DMS53 (cell line): ENCODE results near the gene PLLP.
"Not testable (repeated sequence)": the region's sequence is repeated elsewhere in the genome, so short reads cannot be mapped to it uniquely, and the experiment has no call there.

ENCODE experiments used
- DNase-seq: peaks from one replicate; lab custom pipeline; 2025; lab: John Stamatoyannopoulos, UW

The PLLP gene

DNA sequence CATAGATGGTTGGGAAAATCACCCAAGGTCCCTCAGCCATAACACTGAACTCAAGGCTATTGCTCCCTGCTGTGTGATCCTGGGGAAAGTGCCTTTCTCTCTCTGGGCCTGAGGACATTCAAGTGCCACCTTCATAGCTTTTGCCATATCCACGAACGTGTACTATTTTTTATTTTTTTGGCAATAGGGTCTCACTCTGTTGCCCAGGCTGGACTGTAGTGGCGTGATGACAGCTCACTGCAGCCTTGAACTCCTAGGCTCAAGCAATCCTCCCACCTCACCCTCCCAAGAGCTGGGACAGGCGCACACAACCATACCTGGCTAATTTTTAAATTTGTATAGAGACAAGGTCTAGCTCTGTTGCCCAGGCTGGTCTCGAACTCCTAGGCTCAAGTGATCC is 10.6 kb downstream of the PLLP start:
- no peak for DNase-seq

DNA sequence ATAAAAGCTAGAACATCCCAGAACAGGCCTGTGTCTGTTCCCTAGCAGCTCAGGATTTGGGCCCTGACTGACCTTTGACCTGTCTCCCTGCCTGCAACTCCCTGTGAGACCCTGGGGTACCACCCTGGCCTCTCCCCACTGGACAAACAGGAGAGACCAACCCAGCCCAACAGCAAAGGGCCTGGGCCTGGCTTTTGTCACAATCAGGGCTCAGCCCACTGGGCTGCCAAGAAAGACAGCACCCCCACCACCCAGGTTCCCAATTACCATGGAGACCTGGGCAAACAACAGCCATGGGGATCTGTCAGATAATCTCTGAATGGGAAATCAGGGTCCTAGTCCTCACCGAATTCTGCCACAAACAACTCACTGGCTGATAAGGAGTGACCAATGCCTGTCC is 11.1 kb downstream of the PLLP start:
- no peak for DNase-seq

DNA sequence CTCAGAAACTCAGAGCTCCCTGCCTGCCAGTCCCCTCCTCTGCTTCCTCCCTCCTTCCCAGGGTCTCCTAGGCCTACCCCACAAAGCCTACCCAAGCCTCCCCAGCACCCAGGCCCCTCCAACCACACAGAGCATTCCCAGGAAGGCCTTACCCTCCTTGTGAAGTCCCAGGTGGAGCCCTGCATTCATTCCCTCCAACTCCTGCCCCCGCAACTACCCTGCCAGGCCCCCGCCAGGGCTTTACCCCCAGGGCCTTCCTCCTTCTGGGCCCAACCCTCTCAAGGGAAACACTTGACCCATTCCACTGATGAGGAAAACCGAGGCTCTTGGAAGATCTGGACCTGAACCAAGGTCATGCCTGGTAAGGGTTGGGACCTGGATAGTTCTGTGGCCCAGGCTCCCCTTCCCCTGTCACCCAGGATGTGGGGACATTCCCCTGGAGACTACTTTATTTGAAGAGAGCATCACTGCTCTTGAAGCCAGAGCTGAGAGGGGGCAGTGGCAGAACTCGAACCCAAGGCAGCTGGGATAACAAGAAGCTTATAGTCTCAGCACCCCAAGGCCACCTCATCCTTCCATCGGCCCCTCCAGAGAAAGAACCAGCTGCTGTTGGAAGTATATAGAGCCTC is 12.5 kb downstream of the PLLP start:
- no peak for DNase-seq

DNA sequence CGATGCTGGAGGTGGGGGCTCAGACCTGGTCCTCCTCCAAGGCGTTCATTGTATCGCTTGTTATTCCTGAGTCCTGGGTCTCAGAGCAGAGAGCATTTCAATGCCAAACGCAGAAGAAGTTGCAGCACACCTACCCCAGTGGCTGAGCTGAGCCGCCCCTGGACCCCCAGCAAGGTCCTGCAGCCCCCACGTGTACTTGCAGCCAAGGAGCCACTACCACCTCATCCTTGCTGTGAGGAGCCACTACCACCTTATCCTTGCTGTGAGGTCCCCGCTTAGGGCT is 13.5 kb downstream of the PLLP start:
- DNase-seq = no peak

DNA sequence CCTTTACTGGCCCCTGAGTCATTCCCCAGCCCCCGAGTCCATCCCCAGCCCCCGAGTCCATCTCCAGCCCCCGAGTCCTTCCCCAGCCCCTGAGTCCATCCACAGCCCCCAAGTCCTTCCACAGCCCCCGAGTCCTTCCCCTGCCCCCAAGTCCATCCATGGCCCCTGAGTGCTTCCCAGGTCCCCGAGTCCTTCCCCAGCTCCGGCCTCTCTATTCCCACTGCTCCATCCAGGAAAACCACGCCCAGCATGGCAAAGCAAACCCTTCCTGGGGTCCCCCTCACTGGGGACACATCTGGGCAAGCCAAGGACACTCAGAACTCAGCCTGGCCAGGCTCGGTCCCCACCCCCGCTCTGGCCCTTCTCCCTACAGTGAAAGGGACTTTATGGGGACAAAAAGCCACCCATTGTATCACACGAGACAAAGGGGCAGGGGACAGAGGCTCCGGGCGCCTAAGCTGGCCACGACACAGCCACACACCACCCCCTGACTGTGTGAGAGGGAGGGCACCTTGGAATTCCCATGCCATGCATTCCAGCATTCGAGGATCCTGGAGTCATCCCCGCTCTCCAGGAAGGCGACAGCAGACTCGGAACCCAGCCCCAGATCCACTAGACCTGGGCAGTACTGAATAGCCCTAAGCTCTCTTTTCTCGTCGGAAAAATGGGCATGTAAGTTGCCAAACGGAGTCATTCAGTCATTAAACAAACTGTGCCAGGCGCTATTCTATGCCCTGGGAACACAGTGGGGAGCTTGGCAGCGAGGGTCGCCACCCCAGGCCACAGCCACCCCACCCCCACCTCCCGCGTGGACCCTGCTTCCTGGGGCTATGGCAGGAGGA is 14.0 kb downstream of the PLLP start:
- no peak for DNase-seq

DNA sequence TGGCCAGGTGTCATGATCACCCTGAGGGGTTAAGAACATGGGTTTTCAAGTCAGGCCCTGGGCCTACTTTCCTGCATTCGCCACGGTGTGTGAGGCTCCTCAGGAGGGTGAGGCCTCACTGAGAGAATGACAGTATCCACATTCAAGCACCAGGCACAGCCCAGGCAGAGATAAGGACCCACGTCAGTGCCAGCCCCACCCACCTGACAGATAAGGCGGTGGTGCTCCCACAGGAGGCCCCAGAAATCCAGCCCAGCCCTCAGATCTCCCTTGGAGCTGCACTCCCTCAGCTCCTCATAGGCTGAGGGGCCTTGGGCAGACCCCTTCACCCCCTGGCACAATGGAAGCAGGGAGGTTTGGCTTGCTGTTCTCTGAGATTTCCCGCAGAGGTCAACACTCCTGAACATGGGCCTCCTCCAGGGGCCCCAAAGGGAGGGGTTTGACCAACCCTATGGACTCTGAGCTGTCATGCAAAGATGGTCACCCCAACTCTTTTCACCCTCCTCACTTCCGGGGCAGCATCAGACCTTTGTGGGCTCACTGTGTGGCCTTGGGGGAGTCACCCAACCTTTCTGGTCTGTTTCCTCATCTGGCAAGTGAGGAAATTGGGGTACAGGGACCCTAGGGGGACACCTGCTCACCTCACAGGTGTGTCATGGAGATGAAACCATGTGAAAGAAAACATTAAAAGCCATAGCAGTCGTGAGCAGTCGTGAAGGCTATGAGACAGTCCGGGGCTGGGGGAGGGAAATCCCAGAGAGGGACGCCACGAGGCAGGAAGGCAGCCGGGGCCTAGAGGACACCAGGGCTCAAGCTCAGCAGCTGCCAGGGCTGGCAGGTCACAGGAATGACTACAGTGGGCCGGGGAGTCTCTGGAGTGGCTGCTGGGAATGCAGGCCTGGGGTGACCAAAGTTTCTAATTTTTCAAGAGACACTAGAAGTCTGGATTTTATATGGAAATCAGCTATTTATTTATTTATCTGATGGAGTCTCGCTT is 15.4 kb downstream of the PLLP start:
- DNase-seq = no peak

DNA sequence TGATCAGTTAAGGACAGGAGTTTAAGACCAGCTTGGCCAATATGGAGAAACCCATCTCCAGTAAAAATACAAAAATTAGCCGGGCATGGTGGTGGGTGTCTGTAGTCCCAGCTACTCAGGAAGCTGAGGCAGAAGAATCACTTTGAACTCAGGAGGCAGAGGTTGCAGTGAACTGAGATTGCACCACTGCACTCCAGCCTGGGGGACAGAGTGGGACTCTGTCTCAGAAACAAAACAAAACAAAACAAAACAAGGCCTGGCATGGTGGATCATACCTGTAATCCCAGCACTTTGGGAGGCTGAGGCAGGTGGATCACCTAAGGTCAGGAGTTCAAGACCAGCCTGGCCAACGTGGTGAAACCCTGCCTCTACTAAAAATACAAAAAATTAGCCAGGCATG is 17.1 kb downstream of the PLLP start:
- DNase-seq = not testable (repeated sequence)

DNA sequence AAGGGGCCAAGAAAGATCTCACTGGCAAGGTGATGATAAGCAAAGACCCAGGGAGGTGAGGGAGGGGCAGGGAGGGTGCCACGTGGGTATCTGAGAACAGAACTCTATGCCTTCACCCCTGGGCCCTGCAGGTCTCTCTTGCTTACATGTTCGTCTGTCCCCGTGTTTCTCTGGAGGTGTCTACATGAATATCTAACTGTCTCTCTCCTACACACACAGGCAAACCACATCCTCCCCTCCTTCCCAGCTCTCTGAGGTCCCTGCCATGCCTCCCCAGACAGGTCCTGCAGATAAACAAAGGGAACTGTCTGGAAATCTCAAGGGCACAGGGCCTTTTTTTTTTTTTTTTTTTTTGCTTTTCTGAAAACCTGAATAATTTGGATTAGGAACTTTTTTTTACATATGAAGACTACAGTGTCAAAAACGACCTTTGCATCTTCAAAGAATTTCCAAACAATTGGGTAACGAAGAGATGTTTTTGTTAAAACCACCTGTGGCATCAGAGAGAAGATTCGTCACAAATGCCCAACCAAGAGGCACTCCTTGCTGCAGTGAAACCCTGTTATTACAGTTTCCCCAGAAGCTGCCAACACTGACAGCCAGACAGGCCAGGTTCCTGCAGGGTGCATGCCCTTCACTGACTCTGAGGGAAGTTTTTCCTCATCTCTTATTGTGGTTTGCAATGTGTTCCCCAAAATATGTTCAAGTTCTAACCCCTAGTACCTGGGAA is 17.8 kb downstream of the PLLP start:
- no peak for DNase-seq

DNA sequence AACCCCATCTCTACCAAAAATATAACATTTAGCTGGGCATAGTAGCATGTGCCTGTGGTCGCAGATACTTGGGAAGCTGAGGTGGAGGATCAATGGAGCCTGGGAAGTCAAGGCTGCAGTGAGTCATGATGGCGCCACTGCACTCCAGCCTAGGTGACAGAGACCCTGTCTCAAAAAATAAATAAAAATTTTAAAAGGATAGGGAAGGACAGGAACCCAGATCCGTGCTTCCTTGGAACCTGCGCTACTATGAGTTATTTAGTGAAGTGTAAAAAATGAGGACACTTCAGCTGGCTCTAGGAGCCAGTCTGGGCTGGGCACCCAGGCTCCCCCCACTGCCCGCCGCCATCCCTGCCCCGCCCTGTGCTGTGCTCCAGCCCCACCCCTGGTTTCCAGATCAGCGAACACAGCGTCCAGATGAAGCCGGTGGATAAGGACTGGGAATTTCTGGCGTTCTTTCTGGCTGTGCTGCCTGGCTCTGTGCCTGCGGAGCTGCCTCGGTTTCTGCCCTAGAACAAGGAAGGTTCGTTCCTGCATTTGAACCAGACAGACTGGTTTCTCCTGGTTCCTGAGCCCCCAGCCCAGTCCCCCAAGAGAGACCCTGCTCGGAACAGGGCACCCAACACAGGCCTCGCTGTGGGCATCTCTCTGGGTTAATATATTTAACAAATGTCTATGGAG is 18.5 kb downstream of the PLLP start:
- DNase-seq = no peak

DNA sequence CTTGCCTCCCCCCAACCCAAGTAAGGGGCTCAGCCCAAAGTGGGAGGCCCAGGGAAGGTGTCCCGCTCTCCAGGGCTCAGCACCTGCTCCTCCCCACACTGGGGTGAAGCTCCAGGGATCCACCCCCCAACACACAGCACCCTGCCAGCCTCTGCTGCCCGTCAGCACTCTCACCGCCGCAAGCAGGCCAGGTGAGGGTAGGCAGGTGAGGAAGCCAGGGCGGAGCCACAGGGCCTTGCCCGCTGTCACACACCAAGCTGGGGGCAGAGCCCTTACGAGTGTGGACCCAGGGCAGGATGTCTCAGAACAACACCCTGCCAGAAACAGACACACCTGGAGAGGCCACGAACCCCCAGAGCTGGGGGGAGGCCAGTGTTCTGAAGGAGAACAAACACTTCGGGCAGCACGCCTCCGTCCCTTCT is 19.5 kb downstream of the PLLP start:
- no peak for DNase-seq

DNA sequence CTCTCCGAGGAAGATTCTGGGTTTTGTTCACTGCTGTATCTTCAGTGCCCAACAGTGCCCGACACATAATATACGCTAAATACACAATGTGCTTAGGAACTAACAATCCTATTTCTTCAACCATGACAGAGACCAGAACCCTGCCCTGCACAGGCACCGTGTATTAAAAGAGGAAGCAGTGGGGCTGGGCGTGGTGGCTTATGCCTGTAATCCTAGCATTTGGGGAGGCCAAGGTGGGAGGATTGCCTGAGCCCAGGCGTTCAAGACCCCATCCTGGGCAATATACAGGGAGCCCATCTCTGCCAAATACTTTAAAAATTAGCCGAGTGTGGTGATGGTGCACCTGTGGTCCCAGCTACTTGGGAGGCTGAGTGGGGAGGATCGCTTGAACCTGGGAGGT is 20.1 kb downstream of the PLLP start:
- no peak for DNase-seq

DNA sequence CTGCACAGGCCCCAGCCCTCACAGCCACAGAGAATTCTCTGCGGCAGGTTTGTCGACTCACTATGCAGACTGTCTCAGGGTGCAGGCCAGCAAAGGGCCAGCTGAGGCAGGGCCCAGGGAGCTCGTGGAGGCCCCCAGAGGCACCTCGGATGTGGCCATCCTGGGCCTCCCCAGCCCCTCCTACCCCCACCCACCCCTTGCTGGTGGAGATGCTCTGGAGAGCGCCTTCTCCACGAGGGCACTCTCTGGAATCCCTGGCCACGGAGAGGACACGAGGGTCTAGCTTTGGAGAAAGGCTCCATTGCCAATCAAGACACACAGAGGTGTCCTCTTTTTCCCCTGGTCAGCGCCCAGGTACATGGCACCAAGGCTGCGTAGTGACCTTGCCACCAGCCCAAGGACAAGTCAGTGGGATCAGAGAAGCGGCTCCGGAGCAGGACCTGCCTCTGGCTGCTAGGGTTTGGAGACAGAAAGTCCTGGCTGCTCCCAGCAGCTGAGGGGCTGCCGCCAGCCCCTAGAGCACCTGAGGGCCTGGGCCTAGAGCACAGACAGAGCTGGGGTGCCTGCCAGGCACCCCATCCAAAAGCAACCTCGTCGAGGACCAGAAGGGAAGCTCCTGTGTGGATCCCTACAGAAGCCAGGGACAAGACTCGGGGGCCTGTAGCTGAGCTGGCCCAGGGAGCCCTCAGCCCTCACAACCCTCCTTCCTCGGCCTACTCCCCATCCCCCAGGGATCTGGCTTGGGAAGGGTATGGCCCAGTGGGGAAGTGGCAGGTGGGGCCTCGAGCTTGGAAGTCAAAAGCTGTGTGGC is 20.7 kb downstream of the PLLP start:
- no peak for DNase-seq

DNA sequence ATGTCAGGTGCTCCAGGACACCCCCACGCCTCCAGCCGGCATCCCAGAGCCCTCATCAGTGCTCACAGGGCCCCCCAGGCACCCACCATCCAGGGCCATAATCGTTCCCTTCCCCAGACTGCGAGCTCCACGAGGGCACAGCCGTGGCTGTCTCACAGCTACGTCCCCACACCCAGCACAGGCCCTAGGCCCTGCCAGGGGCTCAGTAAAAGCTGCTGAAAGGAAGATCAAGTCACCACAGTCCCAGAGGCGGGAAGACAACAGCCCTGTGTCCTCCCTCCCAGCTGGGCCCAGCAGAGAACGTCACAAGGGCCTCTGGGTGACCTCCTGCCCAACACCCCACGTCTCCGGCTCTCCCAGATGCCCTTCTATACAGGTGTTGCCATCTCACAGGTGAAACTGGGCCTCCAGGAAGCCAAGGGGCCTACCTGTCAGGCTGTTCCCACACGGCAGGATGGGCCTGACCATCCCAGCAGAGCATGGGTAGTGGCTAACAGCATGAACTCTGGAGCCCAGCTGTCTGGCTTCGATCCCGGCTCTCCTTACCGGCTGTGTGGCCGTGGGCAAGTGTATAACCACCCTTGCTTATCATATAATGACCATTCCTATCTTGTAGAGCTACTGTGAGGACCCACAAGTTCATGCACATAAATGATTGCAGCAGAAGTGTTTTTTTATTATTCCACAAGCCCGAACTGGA is 21.5 kb downstream of the PLLP start:
- no peak for DNase-seq

DNA sequence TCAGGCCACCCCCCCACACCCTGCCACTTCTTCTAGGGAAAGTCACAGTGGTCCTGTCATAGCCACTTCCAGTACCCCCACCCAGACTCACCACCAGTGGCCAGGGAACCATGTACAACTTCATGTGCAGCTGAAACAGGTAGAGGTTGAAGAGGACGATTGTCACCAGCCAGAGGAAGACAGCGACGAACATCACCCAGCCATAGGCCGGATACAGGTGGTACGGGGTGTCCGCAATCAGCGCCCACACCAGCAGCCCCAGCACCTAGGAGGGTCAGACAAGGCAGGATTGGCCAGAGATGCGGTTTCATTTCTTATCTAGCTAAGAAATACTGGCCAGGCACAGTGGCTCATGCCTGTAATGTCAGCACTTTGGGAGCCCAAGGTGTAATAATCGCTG is 22.7 kb downstream of the PLLP start:
- no peak for DNase-seq

DNA sequence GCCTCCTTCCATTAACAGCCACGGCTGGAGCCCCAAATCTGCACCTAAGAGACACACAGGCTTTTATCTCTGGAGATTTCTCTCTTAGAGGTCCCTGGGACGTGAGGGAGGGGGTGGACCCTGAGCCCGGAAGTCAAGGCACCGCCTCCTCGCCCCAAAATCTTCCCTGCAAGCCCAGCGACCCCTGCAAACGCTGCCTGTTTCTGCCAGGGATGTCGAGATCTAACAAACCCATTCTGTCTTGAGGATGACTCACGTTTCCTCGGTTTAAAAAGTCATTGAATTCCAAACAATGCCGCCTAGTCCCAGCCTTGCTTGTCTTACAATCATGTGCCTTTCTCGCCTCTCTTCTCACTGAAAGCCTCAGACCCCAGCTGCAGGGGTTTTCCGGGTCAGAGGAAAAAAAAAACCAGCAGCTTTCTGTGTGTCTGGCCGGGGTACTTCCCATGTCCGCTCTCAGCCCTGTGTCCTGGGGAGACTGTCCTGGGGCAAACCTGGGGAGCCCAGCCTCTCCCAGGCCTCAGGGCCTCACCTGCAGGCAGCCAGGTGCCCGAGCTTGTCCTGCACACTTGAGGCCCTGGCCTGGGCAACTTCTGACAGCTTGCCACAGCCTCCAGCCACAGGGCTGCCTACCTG is 24.1 kb downstream of the PLLP start:
- peak; percentile 52 for DNase-seq

DNA sequence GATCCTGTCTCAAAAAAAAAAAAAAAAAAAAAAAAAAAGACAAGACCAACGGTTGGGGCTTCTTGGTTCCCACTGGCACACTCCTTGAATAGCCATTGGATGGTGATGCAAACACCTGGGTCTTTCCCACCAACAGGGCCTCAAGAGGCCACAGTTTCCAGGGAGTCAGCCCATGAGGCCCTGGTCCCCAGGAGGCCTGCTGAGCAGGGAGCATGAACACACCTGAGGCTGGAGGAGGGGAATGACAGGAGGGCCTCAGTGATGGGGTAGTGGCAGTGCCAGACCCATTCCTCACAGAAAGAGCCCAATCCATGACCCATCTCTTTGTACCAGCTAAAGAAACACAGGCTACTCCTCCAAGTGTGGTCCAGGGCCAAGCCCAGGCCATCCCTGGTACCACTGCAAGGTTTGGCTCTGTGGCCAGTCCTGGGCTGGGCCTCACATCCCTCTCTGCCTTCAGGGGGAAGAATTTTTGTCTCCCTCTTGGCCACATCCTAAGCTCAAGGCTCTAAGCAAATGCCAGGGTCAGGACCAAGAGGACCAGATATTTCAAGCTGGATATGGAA is 25.5 kb downstream of the PLLP start:
- no peak for DNase-seq

DNA sequence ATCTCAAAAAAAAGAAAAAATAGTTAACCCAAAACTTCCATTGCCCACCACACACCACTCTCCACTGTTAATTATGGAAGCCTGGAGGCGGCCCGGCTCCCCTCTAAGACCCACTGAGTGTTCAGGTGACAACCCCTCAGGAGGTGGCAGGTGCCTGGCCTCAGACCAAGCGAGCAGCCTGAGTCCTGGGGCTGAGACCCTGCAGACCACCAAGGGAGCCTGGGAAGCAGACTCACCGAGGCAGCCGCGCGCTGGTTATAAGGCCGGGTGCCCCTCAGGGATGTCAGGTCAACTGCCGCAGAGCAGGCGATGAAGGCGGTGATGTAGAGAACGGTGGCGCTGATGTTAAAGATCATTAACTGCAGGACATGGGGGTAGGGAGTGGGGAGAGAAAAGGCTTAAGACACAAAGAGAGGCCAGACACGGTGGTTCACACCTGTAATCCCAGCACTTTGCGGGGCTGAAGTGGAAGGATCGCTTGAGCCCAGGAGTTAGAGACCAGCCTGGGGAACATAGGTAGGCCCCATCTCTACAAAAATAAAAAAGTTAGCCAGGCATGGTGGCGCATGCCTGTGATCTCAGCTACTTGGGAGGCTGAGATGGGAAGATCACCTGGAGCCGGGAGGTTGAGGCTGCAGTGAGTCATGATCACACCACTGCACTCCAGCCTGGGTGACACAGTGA is 26.1 kb downstream of the PLLP start:
- DNase-seq = no peak

DNA sequence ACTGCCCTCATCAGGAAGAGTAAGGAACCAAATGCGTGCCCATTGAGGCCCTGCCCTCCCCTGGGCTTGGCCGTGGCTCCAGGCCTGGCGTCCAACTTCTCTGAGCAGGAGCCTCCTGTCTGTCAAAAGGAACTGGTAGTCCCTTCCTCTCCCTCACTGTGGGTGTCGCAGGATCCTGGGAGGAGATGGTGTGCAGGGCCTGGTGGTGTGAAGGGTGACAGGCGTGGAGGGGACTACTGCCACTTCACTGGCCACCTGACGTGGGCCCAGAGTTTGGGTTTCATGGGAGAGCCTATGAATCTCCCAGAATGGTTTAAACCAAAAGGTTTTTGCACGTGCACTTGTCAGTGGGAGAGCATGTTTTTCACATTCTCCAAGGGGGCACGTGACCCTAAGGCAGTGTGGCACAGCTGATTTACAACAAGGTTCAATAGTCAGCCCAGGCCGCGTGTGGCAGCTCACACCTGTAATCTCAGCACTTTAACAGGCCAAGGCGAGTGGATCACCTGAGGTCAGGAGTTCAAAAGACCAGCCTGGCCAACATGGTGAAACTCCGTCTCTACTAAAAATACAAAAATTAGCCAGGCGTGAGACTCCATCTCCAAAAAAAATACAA is 26.9 kb downstream of the PLLP start:
- DNase-seq = no peak
